Upper lobe of left lung (tissue), 4 donors: ENCODE results near the gene LGALS14.

Experiments
- CTCF ChIP-seq, 6 experiments: fragments of 450-650 bp in 4 of 6; fragments of 200-600 bp in 2 of 6; sonication (generic) in 2 of 6; IDR thresholded peaks; one replicate each; pipeline ENCODE4 v1.5.1; 2016 to 2019; ENCODE audit warnings: antibody characterized with exemption in 6 of 6
- POLR2A ChIP-seq, 4 donors: fragments of 450-650 bp; IDR thresholded peaks; one replicate each; pipeline ENCODE4 v1.5.1; 2016 to 2017; ENCODE audit warnings: antibody characterized with exemption in 4 of 4, mild to moderate bottlenecking in 2 of 4
- POLR2AphosphoS5 ChIP-seq, 2 donors: sonication (generic); formaldehyde crosslinking; IDR thresholded peaks; one replicate each; pipeline ENCODE4 v1.5.1; 2017; ENCODE audit warnings: antibody characterized with exemption in 2 of 2

DNA sequence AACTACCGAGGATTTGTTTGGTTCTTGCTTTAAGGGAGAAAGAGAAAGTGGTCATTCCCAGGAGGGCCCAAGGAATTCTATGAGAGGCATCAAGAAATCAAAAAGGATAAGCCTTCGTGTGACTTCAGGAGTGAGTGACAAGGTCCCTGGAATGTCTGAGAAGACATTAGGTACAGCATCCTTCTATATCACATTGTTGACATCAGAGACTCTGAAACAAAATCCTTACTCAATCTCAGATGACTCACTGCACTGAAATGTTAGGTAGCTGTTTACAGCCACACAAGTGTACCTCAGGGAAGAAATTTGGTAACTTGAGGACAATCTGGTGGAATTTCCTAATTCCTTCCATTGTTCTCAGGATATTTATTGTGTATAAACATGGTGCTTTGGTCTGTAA lies 7.9 kb upstream of the LGALS14 start:
- no peak for TF ChIP-seq CTCF (IDR thresholded peaks at IDR 0.05)
- TF ChIP-seq POLR2A (IDR thresholded peaks at IDR 0.05), result no peak
- no peak for TF ChIP-seq POLR2AphosphoS5 (IDR thresholded peaks at IDR 0.05)
